Femur (tissue), 1 donor: ENCODE data around the gene SHOX.
A peak's percentile ranks its signal among the peaks of the same experiment; 100 is the strongest.
"Not testable (repeated sequence)": the region's sequence is repeated elsewhere in the genome, so short reads cannot be mapped to it uniquely, and the experiment has no call there.

Experiments
- DNase-seq: peaks from one replicate; pipeline ENCODE4 v3.0.0-alpha.2; 2017

Gene SHOX

DNA sequence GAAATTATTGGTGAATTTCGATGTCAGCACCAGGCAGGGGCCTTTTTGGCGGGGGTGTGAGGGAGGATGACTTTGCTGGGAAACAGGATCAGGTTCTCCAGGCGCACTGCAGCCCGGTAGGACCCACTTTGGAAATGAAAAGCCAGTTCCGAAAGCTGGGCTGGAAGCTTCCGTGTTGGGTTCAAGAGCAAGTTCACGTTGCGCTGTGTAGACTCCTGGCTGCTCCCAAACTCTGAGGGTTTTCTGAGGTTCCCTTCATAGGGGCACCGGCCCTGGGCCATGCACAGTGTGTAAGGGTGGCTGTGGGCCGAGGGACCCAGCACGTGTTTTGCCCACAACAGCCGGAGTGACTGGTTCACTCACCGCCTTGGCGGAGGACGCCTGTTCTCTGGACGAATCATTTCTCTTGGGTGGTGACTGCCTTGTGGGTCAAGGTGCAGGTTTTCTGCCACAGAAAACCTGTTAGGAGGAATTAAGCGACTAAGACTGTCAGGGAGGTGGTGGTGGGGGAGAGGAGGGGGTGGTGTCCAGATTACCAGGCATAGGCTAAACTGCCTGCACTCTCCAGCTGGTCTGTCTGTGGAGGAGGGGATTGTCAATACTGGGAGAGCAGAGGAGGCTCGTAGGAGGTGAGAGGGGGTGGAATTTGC is 8.0 kb downstream of the SHOX start:
- peak; percentile 23 for DNase-seq

DNA sequence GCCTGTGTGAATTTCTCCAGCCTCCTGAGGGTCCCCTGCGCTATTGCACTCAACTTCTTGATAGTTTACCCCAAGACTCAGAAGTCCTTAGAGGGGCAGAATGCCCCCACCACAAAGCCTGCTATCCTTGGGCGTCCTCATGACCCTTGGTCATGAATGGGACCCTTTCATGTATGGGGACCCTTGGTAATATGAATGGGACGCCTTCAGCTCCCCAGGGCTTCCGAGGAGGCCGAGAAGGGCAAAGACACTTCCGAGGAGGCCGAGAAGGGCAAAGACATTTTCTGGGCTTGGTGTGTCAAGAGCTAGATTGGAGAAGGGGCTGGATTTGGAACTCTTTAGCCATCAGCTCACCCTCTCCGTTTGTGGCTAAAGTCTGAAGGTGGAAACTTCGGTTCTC is 8.6 kb downstream of the SHOX start:
- DNase-seq: peak; percentile 6

DNA sequence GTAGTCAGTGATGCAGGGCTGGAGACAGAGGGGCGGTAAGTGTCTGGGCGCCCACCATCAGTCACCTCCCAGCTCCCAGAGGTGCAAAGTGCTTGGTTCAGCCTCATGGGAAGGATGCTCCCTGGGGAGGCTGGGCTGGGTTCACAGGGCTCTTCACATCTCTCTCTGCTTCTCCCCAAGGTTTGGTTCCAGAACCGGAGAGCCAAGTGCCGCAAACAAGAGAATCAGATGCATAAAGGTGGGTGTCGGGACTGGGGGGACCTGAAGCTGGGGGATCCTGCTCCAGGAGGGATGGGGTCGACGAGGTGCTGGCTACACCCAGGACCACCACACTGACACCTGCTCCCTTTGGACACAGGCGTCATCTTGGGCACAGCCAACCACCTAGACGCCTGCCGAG is 10.1 kb downstream of the SHOX start:
- peak; percentile 16 for DNase-seq

DNA sequence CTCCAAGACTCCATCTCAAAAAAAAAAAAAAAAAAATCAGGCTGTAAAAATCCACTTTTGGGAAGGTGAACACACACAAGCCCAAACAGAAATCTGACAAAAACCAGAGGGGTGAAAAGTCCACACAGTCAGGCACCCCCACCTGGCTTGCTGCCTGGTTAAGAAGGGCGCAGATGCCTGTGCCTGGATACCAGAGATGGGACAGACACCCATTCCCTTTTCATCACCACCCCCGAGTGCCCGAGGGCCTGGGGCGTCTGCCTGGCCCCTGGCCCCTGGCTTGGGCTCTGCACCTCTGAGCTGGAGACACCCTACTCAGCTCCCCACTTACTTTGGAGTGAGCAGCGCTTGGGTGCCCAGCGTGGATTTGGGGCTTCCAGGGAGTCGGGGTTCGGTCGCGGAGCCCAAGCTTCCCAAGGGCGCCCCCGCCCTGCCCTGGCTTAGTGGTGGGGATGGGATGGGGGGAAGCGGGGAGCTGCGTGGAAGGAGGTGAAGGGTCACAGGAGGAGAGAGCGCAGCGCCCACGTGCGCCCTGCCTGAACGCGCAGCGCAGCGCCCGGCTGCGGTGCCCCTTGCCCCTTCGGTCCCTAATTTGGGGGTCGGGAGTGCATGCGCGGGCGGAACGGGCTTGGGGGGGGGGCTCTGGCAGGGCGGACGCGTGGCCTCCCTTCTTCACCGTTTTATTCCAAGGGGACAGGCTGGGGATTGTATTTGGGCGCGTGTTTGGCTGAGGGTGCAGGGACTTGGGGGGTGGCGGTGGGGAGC is 11.3 kb downstream of the SHOX start:
- DNase-seq: peak; percentile 18

DNA sequence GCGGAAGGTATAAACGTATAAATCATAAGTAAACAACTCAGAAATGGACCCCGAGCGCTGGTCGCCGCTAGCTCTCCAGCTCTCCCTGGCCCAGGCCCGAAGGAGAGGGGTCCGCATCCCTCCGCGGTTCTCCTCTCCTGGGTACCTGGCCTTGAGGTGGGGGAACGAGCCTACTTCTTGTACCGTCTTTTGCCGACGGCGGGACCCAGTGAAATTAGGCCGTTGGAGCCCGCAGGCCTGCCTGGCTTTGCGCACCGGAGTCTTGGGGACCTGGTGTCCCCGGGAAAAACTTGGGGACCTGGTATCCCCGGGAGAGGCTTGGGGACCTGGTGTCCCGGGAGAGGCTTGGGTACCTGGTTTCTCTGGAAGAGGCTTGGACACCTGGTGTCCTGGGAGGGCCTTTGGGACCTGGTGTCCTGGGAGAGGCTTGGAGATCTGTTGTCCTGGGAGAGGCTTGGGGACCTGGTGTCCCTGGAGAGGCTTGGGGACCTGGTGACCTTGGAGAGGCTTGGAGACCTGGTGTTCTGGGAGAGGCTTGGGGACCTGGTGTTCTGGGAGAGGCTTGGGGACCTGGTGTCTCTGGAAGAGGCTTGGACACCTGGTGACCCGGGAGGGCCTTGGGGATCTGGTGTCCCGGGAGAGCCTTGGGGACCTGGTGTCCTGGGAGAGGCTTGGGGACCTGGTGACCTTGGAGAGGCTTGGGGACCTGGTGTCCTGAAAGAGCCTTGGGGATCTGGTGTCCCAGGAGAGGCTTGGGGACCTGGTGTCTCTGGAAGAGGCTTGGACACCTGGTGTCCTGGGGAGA is 12.0 kb downstream of the SHOX start:
- peak; percentile 20 for DNase-seq

DNA sequence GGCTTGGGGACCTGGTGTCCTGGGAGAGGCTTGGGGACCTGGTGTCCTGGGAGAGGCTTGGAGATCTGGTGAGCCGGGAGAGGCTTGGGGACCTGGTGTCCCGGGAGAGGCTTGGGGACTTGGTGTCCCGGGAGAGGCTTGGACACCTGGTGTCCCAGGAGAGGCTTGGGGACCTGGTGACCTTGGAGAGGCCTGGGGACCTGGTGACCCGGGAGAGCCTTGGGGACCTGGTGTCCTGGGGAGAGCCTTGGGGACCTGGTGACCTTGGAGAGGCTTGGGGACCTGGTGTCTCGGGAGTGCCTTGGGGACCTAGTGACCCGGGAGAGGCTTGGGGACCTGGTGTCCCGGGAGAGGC is 12.6 kb downstream of the SHOX start:
- peak; percentile 27 for DNase-seq

DNA sequence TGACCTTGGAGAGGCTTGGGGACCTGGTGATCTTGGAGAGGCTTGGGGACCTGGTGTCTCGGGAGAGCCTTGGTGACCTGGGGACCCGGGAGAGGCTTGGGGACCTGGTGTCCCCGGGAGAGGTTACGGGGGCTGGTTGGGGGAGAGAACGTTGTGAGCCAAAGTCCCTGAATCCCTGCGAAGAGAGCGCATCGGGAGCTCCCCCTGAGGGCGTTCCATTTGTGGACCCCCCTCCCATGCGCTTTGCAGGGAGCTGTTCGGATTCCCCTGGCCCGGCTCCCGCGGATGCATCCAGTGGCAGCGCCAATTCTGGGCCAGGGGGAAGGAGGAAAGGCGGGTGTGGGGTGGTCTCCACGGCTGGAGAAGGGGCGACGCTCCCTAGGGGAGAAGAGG is 13.3 kb downstream of the SHOX start:
- DNase-seq: peak; percentile 24

DNA sequence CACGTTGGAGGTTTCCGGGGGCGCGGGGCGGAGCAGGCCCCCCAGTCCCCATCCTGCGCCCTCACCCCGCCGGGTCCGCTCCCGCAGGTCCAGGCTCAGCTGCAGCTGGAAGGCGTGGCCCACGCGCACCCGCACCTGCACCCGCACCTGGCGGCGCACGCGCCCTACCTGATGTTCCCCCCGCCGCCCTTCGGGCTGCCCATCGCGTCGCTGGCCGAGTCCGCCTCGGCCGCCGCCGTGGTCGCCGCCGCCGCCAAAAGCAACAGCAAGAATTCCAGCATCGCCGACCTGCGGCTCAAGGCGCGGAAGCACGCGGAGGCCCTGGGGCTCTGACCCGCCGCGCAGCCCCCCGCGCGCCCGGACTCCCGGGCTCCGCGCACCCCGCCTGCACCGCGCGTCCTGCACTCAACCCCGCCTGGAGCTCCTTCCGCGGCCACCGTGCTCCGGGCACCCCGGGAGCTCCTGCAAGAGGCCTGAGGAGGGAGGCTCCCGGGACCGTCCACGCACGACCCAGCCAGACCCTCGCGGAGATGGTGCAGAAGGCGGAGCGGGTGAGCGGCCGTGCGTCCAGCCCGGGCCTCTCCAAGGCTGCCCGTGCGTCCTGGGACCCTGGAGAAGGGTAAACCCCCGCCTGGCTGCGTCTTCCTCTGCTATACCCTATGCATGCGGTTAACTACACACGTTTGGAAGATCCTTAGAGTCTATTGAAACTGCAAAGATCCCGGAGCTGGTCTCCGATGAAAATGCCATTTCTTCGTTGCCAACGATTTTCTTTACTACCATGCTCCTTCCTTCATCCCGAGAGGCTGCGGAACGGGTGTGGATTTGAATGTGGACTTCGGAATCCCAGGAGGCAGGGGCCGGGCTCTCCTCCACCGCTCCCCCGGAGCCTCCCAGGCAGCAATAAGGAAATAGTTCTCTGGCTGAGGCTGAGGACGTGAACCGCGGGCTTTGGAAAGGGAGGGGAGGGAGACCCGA is 14.0 kb downstream of the SHOX start:
- DNase-seq: peak; percentile 35

DNA sequence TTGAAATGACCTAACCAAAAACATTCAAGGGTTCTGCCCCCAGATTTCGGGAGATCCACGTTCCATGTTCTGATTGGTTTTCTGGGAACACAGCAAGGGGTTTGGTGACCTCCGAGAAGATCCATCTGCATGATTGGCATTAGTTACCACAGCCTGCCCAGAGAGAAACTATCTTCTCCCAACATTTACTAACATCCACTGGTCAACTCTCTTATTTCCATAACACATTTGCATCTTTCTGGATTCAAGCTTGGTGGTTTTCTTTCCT is 15.6 kb downstream of the SHOX start:
- no peak for DNase-seq

DNA sequence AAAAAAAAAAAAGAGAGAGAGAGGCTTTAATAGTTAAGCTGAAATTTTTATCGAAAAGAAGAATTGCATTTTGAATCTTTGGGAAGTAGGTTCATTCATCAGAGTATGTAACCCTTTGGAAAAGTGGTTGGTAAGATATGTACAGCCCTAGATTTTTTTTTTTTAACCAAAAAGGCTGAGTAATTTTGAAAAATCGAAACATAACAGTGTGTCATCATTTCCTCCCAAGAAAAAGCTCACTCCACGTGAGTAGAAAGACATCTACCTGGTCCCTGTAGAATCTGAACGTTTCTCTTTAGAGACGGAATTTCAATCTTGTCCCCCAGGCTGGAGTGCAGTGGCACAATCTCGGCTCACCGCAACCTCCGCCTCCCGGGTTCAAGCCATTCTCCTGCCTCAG is 16.2 kb downstream of the SHOX start:
- no peak for DNase-seq

DNA sequence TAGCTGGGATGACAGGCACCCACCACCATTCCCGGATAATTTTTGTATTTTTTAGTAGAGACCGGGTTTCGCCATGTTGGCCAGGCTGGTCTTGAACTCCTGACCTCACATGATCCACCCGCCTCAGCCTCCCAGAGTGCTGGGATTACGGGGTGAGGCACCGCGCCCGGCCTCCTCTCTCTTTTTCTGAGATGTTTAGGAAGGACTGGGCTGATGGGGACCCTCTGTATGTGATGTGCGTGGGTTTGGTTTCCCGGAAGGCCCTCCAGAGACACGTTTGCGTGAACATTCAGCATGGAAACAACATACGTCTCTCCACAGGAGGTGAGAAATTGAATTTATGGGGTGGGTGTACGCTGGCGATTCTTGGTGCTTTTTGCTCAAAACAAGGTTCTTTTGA is 18.6 kb downstream of the SHOX start:
- DNase-seq: no peak

DNA sequence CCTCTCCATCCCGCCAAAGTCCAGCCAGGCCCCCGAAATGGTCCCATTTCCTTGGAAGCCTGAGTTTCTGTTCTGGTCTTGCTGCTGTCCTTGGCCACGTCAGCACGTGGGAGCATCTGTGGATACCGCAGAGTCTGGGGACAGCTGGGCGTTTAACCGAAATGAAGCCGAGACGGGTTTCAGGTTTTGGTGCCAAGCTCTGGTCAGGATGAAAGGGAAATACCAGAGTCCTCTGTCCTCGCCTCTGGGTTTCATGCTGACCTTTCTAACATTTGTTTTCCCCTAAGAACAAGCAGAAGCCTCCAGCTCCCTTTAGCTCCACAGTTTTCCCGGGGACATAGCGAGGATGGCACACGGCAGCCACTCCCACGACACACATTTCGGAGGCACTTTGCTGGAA is 19.7 kb downstream of the SHOX start:
- DNase-seq: peak; percentile 43

DNA sequence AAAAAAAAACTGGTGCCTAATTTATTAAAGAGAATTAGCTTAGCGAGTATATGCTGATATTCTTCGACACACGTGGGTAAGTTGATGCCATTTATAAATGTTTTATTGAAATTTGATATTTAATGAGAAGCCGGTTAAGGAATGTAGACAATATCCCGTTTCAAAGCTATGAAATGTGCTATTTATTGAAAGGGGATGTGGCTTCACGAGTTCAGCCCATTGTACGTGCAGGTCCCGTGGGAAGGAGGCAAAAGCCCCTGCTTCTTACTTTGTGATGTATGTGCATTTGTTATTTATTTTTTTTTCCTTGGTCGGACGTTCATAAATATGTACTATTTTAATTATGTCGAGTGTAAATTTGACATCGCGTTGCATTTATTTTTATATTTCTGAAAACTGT is 20.2 kb downstream of the SHOX start:
- DNase-seq: no peak

DNA sequence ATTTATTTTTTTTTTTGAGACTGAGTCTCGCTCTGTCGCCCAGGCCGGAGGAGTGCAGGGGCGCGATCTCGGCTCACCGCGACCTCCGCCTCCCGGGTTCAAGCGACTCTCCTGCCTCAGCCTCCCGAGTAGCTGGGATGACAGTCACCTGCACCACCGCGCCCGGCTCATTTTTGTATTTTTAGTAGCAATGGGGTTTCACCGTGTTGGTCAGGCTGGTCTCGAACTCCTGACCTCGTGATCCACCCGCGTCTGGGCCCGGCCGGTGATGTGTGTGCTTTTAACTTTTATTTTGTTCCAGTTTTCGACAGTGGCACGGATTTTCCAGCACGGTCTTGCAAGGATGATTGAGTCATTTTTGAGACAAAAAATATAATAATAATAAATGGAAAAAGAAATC is 21.3 kb downstream of the SHOX start:
- DNase-seq: not testable (repeated sequence)

DNA sequence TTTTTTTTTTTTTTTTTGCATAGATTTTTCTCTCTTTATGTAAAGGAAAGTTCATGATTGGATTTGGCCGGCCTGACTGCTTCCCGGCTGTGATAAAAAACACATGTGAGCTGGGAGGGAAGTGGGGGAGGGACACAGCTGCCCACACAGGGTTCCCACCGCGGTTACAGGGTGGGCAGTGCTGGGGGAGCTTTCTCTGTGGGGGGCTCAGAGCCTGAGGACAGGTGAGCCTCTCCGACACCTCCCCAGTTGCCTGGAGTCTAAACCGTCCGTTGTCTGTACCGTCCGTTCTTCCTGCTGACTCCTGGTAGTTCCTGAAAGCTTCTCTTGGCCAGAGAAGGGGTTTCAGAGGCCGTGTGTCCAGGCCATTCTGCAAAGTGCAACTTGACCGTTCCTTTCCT is 21.8 kb downstream of the SHOX start:
- DNase-seq: peak; percentile 70

DNA sequence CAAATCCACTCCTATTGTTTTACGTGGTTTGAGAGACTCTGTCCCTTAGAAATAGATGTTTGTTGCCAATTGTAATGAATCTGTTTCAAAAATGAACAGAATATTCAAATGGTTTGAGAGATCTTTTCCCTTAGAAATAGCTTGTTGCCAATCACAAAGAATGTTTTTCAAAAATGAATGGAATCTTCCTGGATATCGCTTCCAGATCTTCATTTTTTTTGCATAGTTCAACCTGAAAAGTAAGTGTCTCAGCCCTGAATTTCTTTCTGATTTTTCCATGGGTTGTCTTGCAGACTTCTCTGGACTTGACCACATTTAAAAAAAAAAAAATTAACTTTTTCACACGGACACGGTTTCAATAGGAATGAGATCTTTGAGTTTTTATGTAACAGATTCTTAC is 22.7 kb downstream of the SHOX start:
- no peak for DNase-seq

DNA sequence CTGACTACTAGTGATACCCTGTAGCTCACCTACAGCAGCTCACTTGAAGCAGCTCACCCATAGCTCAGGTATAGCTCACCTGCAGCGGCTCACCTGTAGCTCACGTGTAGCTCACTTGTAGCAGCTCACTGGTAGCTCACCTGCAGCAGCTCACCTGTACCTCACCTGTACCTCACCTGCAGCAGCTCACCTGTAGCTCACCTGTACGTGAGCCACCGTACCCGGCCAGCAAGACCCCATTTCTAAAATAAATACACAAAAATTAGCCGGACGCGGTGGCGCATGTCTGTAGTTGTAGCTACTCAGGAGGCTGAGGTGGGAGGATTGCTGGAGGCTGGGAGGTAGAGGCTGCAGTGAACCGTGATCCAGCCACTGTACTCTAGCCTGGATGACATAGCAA is 30.6 kb downstream of the SHOX start:
- no peak for DNase-seq

DNA sequence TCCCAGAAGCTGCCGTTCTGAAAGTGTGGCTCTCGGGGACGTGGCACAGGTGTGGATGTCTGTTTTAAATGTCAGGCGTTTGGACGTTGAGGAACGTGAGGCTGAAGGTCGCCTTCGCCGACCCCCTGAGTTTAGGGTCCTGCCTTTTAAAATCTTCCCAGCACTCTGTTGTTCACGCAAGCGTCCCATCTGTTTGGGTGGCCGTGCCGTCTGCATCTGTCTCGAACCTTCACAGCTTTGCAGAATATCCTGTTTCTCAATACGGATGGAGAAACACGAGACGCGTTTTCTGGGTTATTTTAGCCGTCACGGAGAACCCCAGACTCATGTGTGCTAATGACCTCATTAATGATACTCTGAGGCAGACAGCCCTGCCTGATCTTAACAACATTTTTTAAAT is 31.5 kb downstream of the SHOX start:
- DNase-seq: no peak

DNA sequence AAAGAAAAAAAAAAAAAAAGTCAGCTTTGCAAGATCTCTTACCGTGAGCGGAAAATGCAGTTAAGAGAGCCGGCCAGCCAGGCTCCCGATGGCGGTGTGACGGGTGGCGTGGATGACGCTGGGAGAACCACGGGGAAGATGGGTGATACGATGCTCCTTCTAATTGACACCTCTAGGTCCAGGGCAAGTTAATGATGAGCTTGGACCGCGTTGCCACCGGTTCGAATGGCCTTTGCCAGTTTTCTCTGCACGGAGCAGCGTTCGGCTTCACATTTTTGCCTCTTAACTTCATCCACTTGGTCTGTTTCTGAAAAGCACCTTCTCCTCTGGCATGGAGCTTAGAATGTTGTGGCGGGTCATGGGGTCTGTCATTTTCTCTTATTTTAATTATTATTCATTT is 33.2 kb downstream of the SHOX start:
- no peak for DNase-seq

DNA sequence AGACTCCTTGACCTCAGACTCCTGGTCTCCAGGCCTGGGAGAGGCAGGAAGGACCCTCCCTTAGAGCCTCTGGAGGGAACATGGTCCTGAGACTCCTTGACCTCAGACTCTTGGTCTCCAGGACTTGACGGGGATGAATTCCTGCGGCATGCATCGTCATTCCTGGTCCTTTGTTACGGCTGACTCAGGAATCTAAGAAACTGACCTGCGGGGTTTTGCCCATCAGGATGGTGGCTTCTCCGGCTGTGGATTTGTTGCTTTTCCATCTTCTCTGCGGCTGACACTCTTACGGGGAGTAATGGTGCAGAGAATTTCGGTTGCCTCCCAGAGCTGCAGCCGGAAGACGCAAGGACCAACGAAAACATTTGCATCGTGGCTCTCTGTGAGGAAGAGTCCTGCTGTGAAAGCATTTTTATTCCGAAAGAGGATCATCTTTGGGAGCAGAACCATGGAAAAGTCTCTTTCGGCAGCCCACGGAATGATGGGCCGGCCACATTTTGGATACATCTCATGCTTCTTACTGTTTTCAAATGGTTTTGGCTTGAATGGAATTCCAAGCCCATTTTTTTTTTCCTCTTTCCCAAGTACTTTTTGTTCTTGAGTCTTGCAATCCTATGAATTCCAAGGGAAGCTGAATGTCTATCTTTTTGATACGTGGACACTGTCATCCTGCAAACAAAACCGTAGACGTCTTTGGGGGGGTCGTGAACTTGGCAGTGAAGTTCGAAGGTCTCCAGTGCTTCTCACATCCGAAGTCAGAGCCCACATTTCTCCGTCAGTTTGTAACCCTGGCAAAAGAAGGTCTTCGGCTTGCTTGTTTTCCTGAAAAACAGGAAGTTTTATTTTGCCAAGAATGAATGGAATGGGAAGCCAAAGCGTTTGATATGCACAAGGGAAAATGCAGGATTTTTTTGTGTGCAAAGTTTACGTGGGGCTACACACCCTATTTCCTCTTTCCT is 36.5 kb downstream of the SHOX start:
- peak; percentile 29 for DNase-seq

DNA sequence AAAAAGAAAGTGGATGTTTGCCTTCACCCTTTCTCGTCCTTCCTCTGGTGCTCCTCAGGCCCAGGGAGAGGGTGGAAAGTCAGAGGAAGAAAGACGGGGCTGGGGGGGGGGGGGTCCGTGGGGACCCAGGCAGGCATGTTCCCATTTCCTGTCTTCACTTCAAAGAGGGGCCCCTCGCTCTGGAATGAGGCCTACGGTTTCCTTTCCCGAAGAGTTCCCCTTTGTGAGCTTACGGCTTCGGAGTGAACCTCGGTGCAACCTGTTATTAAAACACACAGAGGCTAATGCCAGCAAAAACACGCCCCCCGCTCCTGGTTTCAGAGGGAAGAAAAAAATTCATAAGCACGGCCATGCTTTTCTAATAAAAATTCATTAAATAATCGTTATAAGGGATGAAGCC is 40.1 kb downstream of the SHOX start:
- DNase-seq: no peak

DNA sequence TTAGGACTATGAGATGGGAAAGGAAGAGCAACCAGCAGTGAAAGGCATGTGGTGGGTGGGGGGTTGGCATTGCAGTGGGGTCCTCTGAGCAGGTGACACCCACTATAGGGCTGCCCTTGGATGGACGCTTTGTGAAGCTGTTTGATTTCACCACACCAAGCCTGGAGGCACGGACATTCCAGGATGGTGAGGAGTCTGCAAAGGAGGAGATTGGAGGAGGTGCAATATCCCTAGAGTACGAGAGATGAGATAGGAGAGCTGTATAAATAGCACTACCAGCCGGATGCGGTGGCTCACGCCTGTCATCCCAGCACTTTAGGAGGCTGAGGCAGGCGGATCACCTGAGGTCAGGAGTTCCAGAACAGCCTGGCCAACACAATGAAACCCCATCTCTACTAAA is 42.3 kb downstream of the SHOX start:
- no peak for DNase-seq
